Left lung (tissue), 10 donors: ENCODE results near the gene PLA2G4F. TPM values are rescaled to one million over a fixed set of nuclear protein-coding genes. Genes with fewer than 3 reads are reported as not detected.
A peak's percentile ranks its signal among the peaks of the same experiment; 100 is the strongest.

Experiments used
- ATAC-seq: fragments of 200-7000 bp; cut with Tn5 transposase; one replicate; pipeline ENCODE4 v1.9.1; 2020; ENCODE audit warnings: moderate library complexity
- DNase-seq, 4 donors: peaks; one replicate each; pipeline ENCODE4 v3.0.0-alpha.2; 2013 to 2020
- H3K27ac ChIP-seq, 2 donors: fragments of 200-600 bp; sonication (generic) in 1 of 2; one replicate each; pipeline versions ENCODE4 v1.5.0 to v1.8.0; 2020 to 2021
- H3K27me3 ChIP-seq, 2 donors: fragments of 200-600 bp; sonication (generic) in 1 of 2; one replicate each; pipeline versions ENCODE4 v1.5.0 to v1.8.0; 2020 to 2021
- H3K36me3 ChIP-seq, 2 donors: fragments of 200-600 bp; sonication (generic) in 1 of 2; one replicate each; pipeline versions ENCODE4 v1.5.0 to v1.8.0; 2020 to 2021
- H3K4me1 ChIP-seq, 2 donors: fragments of 200-600 bp; one replicate each; pipeline ENCODE4 v1.8.0; 2021
- H3K4me3 ChIP-seq, 2 donors: fragments of 200-600 bp; sonication (generic) in 1 of 2; one replicate each; pipeline versions ENCODE4 v1.5.0 to v1.8.0; 2020 to 2021; ENCODE audit warnings: mild to moderate bottlenecking in 1 of 2
- H3K9me3 ChIP-seq, 2 donors: fragments of 200-600 bp; sonication (generic) in 1 of 2; one replicate each; pipeline versions ENCODE4 v1.5.0 to v1.8.0; 2020 to 2021
- CTCF ChIP-seq, 2 donors: fragments of 200-600 bp; sonication (generic) in 1 of 2; IDR thresholded peaks; one replicate each; pipeline versions ENCODE4 v1.5.0 to v1.8.0; 2021; ENCODE audit warnings: antibody characterized with exemption in 2 of 2
- intact Hi-C, 2 donors: fragments of 100-400 bp; cut with DNase I; formaldehyde crosslinking; loops; one replicate each; pipeline versions ENCODE4 v1.11.2 to v1.14.2; 2022
- polyA plus RNA-seq, 6 donors: library from polyadenylated mRNA; unstranded; fragments of 120-200 nt; gene quantifications; one replicate each; pipeline ENCODE4 v1.2.1, GENCODE V29; 2013; ENCODE audit not compliant: insufficient read length in 6 of 6
- total RNA-seq, 2 donors: library from RNA; stranded (reverse); fragmentation: NEBNext Ultra II Directional; extraction: Animal tissue kit (Norgen Biotek cat#: 25700); gene quantifications; one replicate each; pipeline ENCODE4 v1.2.1, GENCODE V29; 2021
- donor health status: DM: no; HTN: yes; CAD: no.
- donor health status: DM: no; HTN: no; CAD: no.

The PLA2G4F gene
- total and polyA plus RNA-seq, 8 donors = 3.1 to 100 (median 12.7) TPM

- no peak for TF ChIP-seq CTCF (IDR thresholded peaks at IDR 0.05)
- H3K27me3 ChIP-seq = no peaks in the 10 kb centered on the region
- ATAC-seq (no peak), DNase-seq (no peak)
- H3K9me3 ChIP-seq = no peaks in the 10 kb centered on the region
- H3K4me3 ChIP-seq = no peak overlapping the region
- H3K36me3 ChIP-seq = no peaks in the 10 kb centered on the region
- intact Hi-C loops = loop anchor here in 1 of 2 donors (5.0 kb wide), 2 partner anchors 67 to 142 kb away; no protein-coding TSS in a partner anchor
- H3K27ac ChIP-seq = no peak overlapping the region
- H3K4me1 ChIP-seq = no peaks in the 10 kb centered on the region
These were observed 21.7 kb downstream of the PLA2G4F start for GRCh38 chr15:42134617-42135245.

GRCh38 chr15:42133886-42134502 is 22.4 kb downstream of the PLA2G4F start:
- Histone ChIP-seq H3K4me1 (no peaks in the 10 kb centered on the region), H3K36me3 (no peaks in the 10 kb centered on the region), H3K4me3 (no peak overlapping the region), H3K9me3 (no peaks in the 10 kb centered on the region), H3K27me3 (no peaks in the 10 kb centered on the region), H3K27ac (no peak overlapping the region)
- DNase-seq (peak in 3 of 4 donors; percentile 25 to 90 (median 69)), ATAC-seq (peak; percentile 73)
- TF ChIP-seq CTCF (IDR thresholded peaks at IDR 0.05) = peak; percentile 56 to 61
- intact Hi-C loops = no loop called here

GRCh38 chr15:42133356-42133755 is 23.1 kb downstream of the PLA2G4F start:
- Histone ChIP-seq H3K36me3 (no peaks in the 10 kb centered on the region), H3K27me3 (no peaks in the 10 kb centered on the region), H3K4me1 (no peaks in the 10 kb centered on the region), H3K9me3 (no peaks in the 10 kb centered on the region), H3K4me3 (no peak overlapping the region), H3K27ac (no peak overlapping the region)
- intact Hi-C loops = no loop called here
- ATAC-seq = no peak
- no peak for DNase-seq
- TF ChIP-seq CTCF (IDR thresholded peaks at IDR 0.05) = no peak

GRCh38 chr15:42131826-42132806 is 24.3 kb downstream of the PLA2G4F start:
- H3K4me3 ChIP-seq = no peak overlapping the region
- H3K9me3 ChIP-seq = no peaks in the 10 kb centered on the region
- ATAC-seq = peak; percentile 94
- H3K27ac ChIP-seq = no peak overlapping the region
- no peaks in the 10 kb centered on the region for H3K27me3 ChIP-seq
- DNase-seq = peak in 1 of 4 donors; percentile 60
- intact Hi-C loops = no loop called here
- no peaks in the 10 kb centered on the region for H3K36me3 ChIP-seq
- no peak for TF ChIP-seq CTCF (IDR thresholded peaks at IDR 0.05)
- H3K4me1 ChIP-seq = no peaks in the 10 kb centered on the region

GRCh38 chr15:42131006-42131405 is 25.4 kb downstream of the PLA2G4F start:
- intact Hi-C loops = no loop called here
- Histone ChIP-seq H3K27me3 (no peaks in the 10 kb centered on the region), H3K4me1 (no peaks in the 10 kb centered on the region), H3K4me3 (no peak overlapping the region), H3K9me3 (no peaks in the 10 kb centered on the region), H3K36me3 (no peaks in the 10 kb centered on the region), H3K27ac (no peak overlapping the region)
- TF ChIP-seq CTCF (IDR thresholded peaks at IDR 0.05) = no peak
- no peak for DNase-seq
- no peak for ATAC-seq
